ENCODE measurements around the gene IGFBP5. TPM values are rescaled to one million over a fixed set of nuclear protein-coding genes. Genes with fewer than 3 reads are reported as not detected.

Gene IGFBP5
- total RNA-seq, 1 experiment from 2014 or later = 20.5 TPM

DNA sequence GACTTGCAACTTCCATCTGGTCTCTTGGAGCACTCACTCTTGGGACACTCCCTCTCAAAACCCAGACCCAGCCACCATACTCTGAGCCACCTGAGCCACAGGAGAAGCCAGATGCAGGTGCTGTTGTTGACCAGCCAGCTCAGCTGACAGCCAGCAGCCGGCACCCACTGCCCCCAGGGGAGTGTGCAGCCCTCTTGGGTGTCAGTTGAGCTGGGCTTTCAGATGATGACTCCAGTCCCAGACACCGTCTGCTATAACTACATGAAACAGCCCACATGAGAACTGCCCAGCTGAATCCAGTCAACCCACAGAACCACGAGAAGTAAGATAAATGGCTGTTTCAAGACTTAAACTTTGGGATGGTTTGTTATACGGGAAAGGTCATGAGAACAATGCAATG lies 72.8 kb downstream of the IGFBP5 start:
- H3K27ac ChIP-seq = no peak overlapping the region
- H3K9me3 ChIP-seq (replicated peaks) = no peaks in the 10 kb centered on the region
- no peaks in the 10 kb centered on the region for H3K36me3 ChIP-seq

More for the DNA sequence above, 72.8 kb downstream of the IGFBP5 start:
- Histone ChIP-seq H3K4me1 (peaks cover 36% of the 10 kb centered on the region), H3K4me3 (no peak overlapping the region), H3K27me3 (no peaks in the 10 kb centered on the region)
- DNase-seq = no peak

Other genes with a start within 250 kb of the IGFBP5 start
- 4,028 and 4,913 TPM in 2 replicates for gene RPL37A, start 196.7 kb downstream of the IGFBP5 start, total RNA-seq (2014; rRNA removed; shearing (Covaris generic))
- 175 and 188 TPM in 2 replicates for gene IGFBP2, start 62.1 kb downstream of the IGFBP5 start, total RNA-seq (2014; rRNA removed; shearing (Covaris generic))
- gene TNP1, start 164.5 kb upstream of the IGFBP5 start, total RNA-seq (2014; rRNA removed; shearing (Covaris generic)) = not detected in 2 replicates

Measured in SJCRH30 (cell line).